SH-SY5Y (cell line): Measurements from ENCODE around the gene FAM32A.

Source experiments
- GATA2 ChIP-seq: IDR thresholded peaks from 2 replicates; pipeline ENCODE4 v1.6.1; 2011; ENCODE audit warnings: mild to moderate bottlenecking, low read depth, low read length
- GATA3 ChIP-seq: IDR thresholded peaks from 2 replicates; pipeline ENCODE4 v1.6.1; 2011; ENCODE audit warnings: low read depth, mild to moderate bottlenecking, low read length, moderate library complexity

GRCh38 chr19:16232568-16232967 is 47.4 kb downstream of the FAM32A start:
- no peak for TF ChIP-seq GATA2
- TF ChIP-seq GATA3: no peak
